ENCODE data around the gene MIA3.

- TF ChIP-seq CTCF (IDR thresholded peaks at IDR 0.05) (no peak), EZH2 (IDR thresholded peaks at IDR 0.05) (no peak), EZH2phosphoT487 (IDR thresholded peaks at IDR 0.05) (no peak)
Measured at GRCh38 chr1:222623458-222623857, 5.6 kb downstream of the MIA3 start.
